Suprapubic skin (tissue), 4 donors: ENCODE data around the gene PNRC1.

Source experiments
- EP300 ChIP-seq: sonication (generic); formaldehyde crosslinking; IDR thresholded peaks from one replicate; pipeline ENCODE4 v1.6.1; 2017; ENCODE audit warnings: antibody characterized with exemption
- POLR2AphosphoS5 ChIP-seq, 3 donors: sonication (generic); formaldehyde crosslinking; IDR thresholded peaks; one replicate each; pipeline ENCODE4 v1.6.1; 2017; ENCODE audit warnings: antibody characterized with exemption in 3 of 3
- TF ChIP-seq, protein P1 (sequence below), 2 donors: fragments of 200-600 bp in 1 of 2; fragments of 450-650 bp in 1 of 2; sonication (generic) in 1 of 2; IDR thresholded peaks; one replicate each; pipeline ENCODE4 v1.5.1; 2016 to 2019; ENCODE audit warnings: antibody characterized with exemption in 2 of 2, mild to moderate bottlenecking in 1 of 2, moderate library complexity in 1 of 2

DNA sequence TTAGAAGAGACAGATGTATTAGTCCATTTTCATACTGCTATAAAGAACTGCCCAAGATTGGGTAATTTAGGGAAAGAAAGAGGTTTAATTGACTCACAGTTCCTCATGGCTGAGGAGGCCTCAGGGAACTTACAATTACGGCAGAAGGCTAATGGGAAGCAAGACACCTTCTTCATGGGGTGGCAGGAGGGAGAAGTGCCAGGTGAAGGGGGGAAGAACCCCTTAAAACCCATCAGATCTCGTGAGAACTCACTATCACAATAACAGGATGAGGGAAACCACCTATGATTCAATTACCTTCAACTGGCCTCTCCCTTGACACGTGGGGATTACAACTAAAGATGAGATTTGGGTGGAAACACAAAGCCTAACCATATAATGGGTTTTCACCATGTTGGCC, 28.9 kb upstream of the PNRC1 start:
- TF ChIP-seq, protein P1, sequence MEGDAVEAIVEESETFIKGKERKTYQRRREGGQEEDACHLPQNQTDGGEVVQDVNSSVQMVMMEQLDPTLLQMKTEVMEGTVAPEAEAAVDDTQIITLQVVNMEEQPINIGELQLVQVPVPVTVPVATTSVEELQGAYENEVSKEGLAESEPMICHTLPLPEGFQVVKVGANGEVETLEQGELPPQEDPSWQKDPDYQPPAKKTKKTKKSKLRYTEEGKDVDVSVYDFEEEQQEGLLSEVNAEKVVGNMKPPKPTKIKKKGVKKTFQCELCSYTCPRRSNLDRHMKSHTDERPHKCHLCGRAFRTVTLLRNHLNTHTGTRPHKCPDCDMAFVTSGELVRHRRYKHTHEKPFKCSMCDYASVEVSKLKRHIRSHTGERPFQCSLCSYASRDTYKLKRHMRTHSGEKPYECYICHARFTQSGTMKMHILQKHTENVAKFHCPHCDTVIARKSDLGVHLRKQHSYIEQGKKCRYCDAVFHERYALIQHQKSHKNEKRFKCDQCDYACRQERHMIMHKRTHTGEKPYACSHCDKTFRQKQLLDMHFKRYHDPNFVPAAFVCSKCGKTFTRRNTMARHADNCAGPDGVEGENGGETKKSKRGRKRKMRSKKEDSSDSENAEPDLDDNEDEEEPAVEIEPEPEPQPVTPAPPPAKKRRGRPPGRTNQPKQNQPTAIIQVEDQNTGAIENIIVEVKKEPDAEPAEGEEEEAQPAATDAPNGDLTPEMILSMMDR (IDR thresholded peaks at IDR 0.05) = no peak
- TF ChIP-seq EP300 (no peak), POLR2AphosphoS5 (IDR thresholded peaks at IDR 0.05) (no peak)
